Measurements from ENCODE around the gene SERBP1. TPM values are rescaled to one million over a fixed set of nuclear protein-coding genes. Genes with fewer than 3 reads are reported as not detected.

SERBP1 gene
- total and polyA plus RNA-seq, 2 of the 8 experiments (the other 6 are each of a cell fraction or from before 2014, with no cell fraction given): 229 to 536 TPM

- Histone ChIP-seq H3K4me3 (ENCODE audit: extremely low read depth in 1 of 4, insufficient read depth in 2 of 4, low read depth in 3 of 4, low read length in 4 of 4) (peak overlapping the region; percentile 95 to 100 (median 98)), H4K20me1 (replicated peaks in 1 of 2; ENCODE audit: control insufficient read depth in 1 of 2, insufficient read depth in 2 of 2, low read length in 2 of 2) (peaks cover 26 to 43% of the 10 kb centered on the region in 2 experiments), H3K36me3 (ENCODE audit: control insufficient read depth in 2 of 4, insufficient read depth in 4 of 4, low read length in 3 of 4) (peaks cover 4 to 40% (median 16%) of the 10 kb centered on the region in 4 experiments; a peak in 7 of 8 replicates), H3K4me2 (ENCODE audit: insufficient read depth in 1 of 2, low read depth in 2 of 2, low read length in 2 of 2) (peak overlapping the region; percentile 69 to 91), H3K23me2 (ENCODE audit: low read depth, low read length) (peaks cover 7% of the 10 kb centered on the region), H3K4me1 (replicated peaks in 1 of 4; ENCODE audit: control insufficient read depth in 3 of 4, insufficient read depth in 4 of 4, low read length in 3 of 4) (peaks cover 0 to 12% (median 2%) of the 10 kb centered on the region in 4 experiments; a peak in 3 of 7 replicates), H2AK5ac (ENCODE audit: low read depth, low read length) (0 out of 2 replicates have a peak overlapping the region, but pooled peaks have one; percentile 47), H2AFZ (ENCODE audit: low read length) (no peak overlapping the region), H3K23ac (ENCODE audit: insufficient read length) (no peak overlapping the region), H4K91ac (replicated peaks; ENCODE audit: insufficient read length, low read length) (peak overlapping the region; percentile 85), H3K9me3 (ENCODE audit: insufficient read depth in 2 of 2, low read depth in 1 of 2, low read length in 1 of 2) (no peaks in the 10 kb centered on the region), H2BK120ac (replicated peaks; ENCODE audit: low read depth, low read length) (no peak overlapping the region), H2BK20ac (ENCODE audit: low read length) (no peak overlapping the region), H2BK12ac (ENCODE audit: low read depth, low read length) (no peak overlapping the region), H3K79me1 (ENCODE audit: low read depth, low read length) (no peaks in the 10 kb centered on the region), H3K14ac (ENCODE audit: insufficient read length) (no peak overlapping the region), H2BK15ac (ENCODE audit: low read length) (no peak overlapping the region), H4K8ac (ENCODE audit: extremely low read depth, insufficient read depth, low read length) (no peak overlapping the region), H3K9ac (replicated peaks in 1 of 4; ENCODE audit: extremely low read depth in 1 of 4, low read depth in 3 of 4, low read length in 3 of 4) (peak overlapping the region; percentile 94 to 99 (median 98)), H3K4ac (replicated peaks; ENCODE audit: insufficient read length, low read depth, low read length) (no peak overlapping the region), H2BK5ac (ENCODE audit: low read depth, low read length) (0 out of 2 replicates have a peak overlapping the region, but pooled peaks have one; percentile 69), H4K5ac (ENCODE audit: insufficient read length, low read depth, low read length) (no peak overlapping the region), H3K18ac (ENCODE audit: extremely low read depth, low read length) (peak overlapping the region; percentile 76; the same call in 1 of the 2 replicates), H3K27ac (ENCODE audit: low read depth, low read length) (peak overlapping the region; percentile 87), H3K79me2 (ENCODE audit: control insufficient read depth in 1 of 2, insufficient read depth in 2 of 2, low read length in 2 of 2) (peaks cover 44 to 71% of the 10 kb centered on the region in 2 experiments), H3K27me3 (replicated peaks in 1 of 4; ENCODE audit: control insufficient read depth in 3 of 4, extremely low read depth in 1 of 4, insufficient read depth in 3 of 4, low read length in 3 of 4) (no peaks in the 10 kb centered on the region), H3K56ac (replicated peaks; ENCODE audit: insufficient read length, low read depth, low read length) (peak overlapping the region; percentile 73)
- TF ChIP-seq TBP (IDR thresholded peaks at IDR 0.05; ENCODE audit: low read depth, low read length) (no peak), BRCA1 (IDR thresholded peaks at IDR 0.05; ENCODE audit: low read depth, low read length) (no peak), CBX8 (IDR thresholded peaks at IDR 0.05; ENCODE audit: borderline replicate concordance, low read depth, low read length) (no peak), HDAC2 (IDR thresholded peaks at IDR 0.05; ENCODE audit: borderline replicate concordance in 1 of 2, low read depth in 2 of 2, low read length in 2 of 2) (0 out of 4 replicates have a peak, but pooled peaks of 1 of the 2 experiments have one; percentile 86), EGR1 (IDR thresholded peaks at IDR 0.05; ENCODE audit: borderline replicate concordance, low read depth, low read length) (no peak), SAP30 (IDR thresholded peaks at IDR 0.05; ENCODE audit: insufficient read depth, insufficient replicate concordance, low read length) (peak; percentile 87), POLR2AphosphoS5 (IDR thresholded peaks at IDR 0.05; ENCODE audit: low read depth, low read length) (peak; percentile 25; the same call in 1 of the 2 replicates), SIN3A (conservative IDR thresholded peaks at IDR 0.05 in 1 of 2, IDR thresholded peaks at IDR 0.05 in 1 of 2; ENCODE audit: low read depth in 1 of 2, low read length in 2 of 2) (peak; percentile 15 to 85; a peak in 3 of 4 replicates)
- no peak for DNase-seq (ENCODE audit: low read depth in 1 of 2, low spot score in 2 of 2)
- CTCF ChIA-PET (ENCODE audit: partially characterized antibody): interaction anchor here (0.6 to 6.7 kb wide), 14 partner anchors 11 to 317 kb away, joined by 3 to 40 read pairs (median 4); no protein-coding TSS in a partner anchor
- no peak for FAIRE-seq
- 3% methylated on average over 24 of the region's 25 CpGs; no CpG with 5 or more reads in 1 of the 2 experiments for WGBS, 2 experiments (ENCODE audit: extremely low coverage in 1 of 2, insufficient coverage in 1 of 2, insufficient read length in 1 of 2, insufficient replicate concordance in 2 of 2, low coverage in 1 of 2, low lambda C conversion rate in 2 of 2, missing lambda C conversion rate in 1 of 2)
- POLR2A ChIA-PET (ENCODE audit: partially characterized antibody): interaction anchor here (0.7 to 7.8 kb wide), 27 partner anchors 11 to 256 kb away, joined by 3 to 153 read pairs (median 5); partner anchors contain the start of gene GADD45A
Observed at GRCh38 chr1:67429011-67429527, 1.1 kb downstream of the SERBP1 start.
